Type B pancreatic cell (in vitro differentiated cells): ENCODE measurements around the gene EXOSC7. TPM values are rescaled to one million over a fixed set of nuclear protein-coding genes. Genes with fewer than 3 reads are reported as not detected.

Experiments used
- DNase-seq: peaks from one replicate; pipeline ENCODE4 v3.0.0; 2021; ENCODE audit warnings: mixed read lengths; ENCODE audit not compliant: unreplicated experiment; ENCODE audit errors: extremely low spot score
- H3K27ac Mint-ChIP-seq: 2 replicates; pipeline ENCODE4 v1.8.0; 2021; ENCODE audit warnings: mild to moderate bottlenecking, mixed read lengths
- H3K27me3 Mint-ChIP-seq: 2 replicates; pipeline ENCODE4 v1.8.0; 2021; ENCODE audit warnings: mixed read lengths
- H3K36me3 Mint-ChIP-seq: 2 replicates; pipeline ENCODE4 v1.8.0; 2021; ENCODE audit warnings: mixed read lengths
- H3K4me1 Mint-ChIP-seq: one replicate; pipeline ENCODE4 v1.8.0; 2021; ENCODE audit warnings: mixed read lengths; ENCODE audit not compliant: unreplicated experiment
- H3K4me3 Mint-ChIP-seq: 2 replicates; pipeline ENCODE4 v1.8.0; 2021; ENCODE audit warnings: mild to moderate bottlenecking, mixed read lengths
- H3K9me3 Mint-ChIP-seq: 2 replicates; pipeline ENCODE4 v1.8.0; 2021; ENCODE audit warnings: mixed read lengths
- total RNA-seq: library from RNA; stranded (reverse); gene quantifications from 2 replicates; pipeline ENCODE4 v1.2.1, GENCODE V29; 2021; ENCODE audit warnings: low replicate concordance
- TF ChIP-seq, protein P1 (sequence below): fragments of 200-600 bp; sonication (generic); conservative IDR thresholded peaks from 2 replicates; pipeline ENCODE4 v1.5.0; 2021; ENCODE audit warnings: antibody characterized with exemption, mild to moderate bottlenecking

EXOSC7 gene
- total RNA-seq, 1 donor from 2014 or later, result 49.7 TPM

DNA sequence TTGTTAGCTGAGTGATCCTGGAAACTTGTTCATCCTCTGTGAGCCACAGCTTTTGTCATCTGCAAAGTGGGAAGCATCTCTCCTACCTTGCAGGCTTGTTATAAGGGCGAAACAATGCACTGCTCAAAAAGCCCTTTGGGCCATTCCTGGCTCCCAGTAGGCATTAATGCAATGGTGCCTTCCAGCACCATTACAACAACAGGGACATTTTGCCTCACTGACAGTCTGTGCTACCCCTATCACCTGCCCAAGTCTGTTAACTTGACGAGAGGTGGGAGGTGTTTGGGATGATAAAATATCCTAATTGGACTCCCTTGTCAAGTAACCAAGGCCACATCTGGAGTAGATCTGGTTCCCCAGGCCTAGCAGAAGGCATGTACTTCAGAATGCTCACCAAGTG lies 44.3 kb upstream of the EXOSC7 start:
- peaks cover 24% of the 10 kb centered on the region for H3K36me3 Mint-ChIP-seq
- H3K4me1 Mint-ChIP-seq, result peaks cover 6% of the 10 kb centered on the region
- no peak overlapping the region for H3K4me3 Mint-ChIP-seq
- H3K27ac Mint-ChIP-seq, result no peak overlapping the region
- TF ChIP-seq, protein P1, sequence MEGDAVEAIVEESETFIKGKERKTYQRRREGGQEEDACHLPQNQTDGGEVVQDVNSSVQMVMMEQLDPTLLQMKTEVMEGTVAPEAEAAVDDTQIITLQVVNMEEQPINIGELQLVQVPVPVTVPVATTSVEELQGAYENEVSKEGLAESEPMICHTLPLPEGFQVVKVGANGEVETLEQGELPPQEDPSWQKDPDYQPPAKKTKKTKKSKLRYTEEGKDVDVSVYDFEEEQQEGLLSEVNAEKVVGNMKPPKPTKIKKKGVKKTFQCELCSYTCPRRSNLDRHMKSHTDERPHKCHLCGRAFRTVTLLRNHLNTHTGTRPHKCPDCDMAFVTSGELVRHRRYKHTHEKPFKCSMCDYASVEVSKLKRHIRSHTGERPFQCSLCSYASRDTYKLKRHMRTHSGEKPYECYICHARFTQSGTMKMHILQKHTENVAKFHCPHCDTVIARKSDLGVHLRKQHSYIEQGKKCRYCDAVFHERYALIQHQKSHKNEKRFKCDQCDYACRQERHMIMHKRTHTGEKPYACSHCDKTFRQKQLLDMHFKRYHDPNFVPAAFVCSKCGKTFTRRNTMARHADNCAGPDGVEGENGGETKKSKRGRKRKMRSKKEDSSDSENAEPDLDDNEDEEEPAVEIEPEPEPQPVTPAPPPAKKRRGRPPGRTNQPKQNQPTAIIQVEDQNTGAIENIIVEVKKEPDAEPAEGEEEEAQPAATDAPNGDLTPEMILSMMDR, result no peak
- no peaks in the 10 kb centered on the region for H3K9me3 Mint-ChIP-seq
- no peaks in the 10 kb centered on the region for H3K27me3 Mint-ChIP-seq
- no peak for DNase-seq

DNA sequence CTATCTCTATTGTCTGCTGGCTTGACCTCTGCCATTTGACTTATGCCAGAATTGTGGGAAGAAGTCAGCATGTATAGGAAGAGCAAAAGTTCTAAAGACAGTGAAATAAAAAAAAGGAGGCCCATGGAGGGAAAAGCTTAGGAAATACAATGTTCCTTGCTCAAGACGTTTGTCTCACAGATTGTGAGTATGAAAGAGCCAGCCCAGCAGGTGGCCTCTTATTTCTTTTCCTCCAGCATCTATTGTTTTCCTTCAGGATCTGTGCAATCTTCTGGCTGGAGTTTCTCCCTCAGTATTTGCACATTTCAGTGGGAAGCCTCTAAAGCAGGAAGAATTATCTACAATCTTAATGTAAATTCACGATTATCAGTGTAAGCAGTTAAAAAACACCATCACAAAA lies 43.8 kb upstream of the EXOSC7 start:
- Mint-ChIP-seq H3K4me1 (peaks cover 6% of the 10 kb centered on the region), H3K9me3 (no peaks in the 10 kb centered on the region), H3K27me3 (no peaks in the 10 kb centered on the region), H3K36me3 (peaks cover 20% of the 10 kb centered on the region), H3K4me3 (no peak overlapping the region), H3K27ac (no peak overlapping the region)
- TF ChIP-seq, protein P1, result no peak
- DNase-seq, result no peak

DNA sequence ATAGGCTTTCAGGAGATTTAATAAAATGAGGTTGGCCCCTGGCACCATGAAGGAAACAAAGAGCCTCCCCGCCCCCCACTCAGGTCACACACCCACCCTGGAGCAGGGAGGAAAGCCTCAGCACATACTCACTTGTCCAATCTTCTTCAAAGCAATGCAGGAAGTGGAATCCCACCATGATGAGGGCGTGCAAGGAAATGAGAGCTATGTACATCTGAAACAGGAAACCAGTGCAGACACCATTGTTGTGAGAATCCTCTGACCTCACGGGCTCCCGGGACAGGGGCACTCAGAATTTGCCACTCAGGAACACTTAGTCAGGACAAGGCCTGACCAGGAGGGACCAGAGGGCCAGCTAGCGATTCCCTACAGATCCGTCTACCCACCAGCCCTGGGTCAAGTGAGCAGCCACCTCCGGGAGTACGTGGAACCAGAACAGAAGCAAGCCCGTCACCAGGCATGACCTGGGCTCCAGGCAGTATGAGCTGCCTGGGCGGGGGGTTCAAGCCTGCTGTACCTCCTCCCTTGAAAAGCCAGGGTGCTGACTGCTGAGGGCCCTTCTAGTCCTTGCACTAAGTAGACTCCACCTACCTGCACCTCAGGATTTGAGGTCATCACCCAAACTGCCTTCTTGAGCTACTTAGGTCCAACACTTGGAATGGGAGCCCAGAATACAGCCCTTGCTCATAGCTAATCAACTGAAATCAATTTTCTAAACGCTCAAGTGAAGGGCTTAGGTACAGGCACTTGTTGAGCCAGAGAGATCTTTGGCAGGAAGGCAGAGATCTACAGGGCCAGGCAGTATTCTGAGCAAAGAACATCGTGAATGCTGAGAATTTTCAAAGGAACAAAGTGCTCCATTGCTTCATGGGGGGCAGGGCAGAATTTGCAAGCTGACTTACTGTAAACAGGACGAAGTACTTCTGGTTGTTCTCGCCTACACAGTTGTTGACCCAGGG lies 42.8 kb upstream of the EXOSC7 start:
- no peaks in the 10 kb centered on the region for H3K9me3 Mint-ChIP-seq
- peaks cover 6% of the 10 kb centered on the region for H3K4me1 Mint-ChIP-seq
- H3K36me3 Mint-ChIP-seq, result peaks cover 20% of the 10 kb centered on the region
- TF ChIP-seq, protein P1, result no peak
- H3K27me3 Mint-ChIP-seq, result no peaks in the 10 kb centered on the region
- no peak overlapping the region for H3K27ac Mint-ChIP-seq
- no peak for DNase-seq
- no peak overlapping the region for H3K4me3 Mint-ChIP-seq

DNA sequence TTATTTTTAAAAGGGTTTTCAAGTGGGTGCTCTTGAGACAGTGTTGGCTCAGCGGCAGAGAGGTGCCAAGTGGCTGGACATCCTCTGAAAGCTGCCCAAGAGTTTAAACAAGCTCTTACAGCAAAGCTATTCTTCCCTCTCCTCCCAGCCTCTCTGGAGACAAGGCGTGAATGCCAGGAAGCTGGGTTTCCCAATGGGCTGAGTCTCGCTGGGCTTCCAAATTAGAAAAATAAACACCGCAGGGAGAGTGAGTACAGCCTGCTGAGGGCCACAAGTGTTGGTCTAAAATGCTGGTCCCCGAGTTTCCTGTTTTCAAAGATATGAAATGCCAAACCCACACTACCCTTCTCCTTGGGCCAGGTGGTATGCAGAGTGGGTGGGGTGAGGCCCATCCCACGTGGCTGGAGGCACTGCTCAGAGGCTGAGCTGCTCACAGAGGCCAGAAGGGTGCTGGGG lies 36.4 kb upstream of the EXOSC7 start:
- Mint-ChIP-seq H3K27ac (no peak overlapping the region), H3K27me3 (no peaks in the 10 kb centered on the region), H3K4me3 (no peak overlapping the region), H3K9me3 (no peaks in the 10 kb centered on the region), H3K4me1 (no peaks in the 10 kb centered on the region), H3K36me3 (peaks cover 21% of the 10 kb centered on the region)
- DNase-seq, result no peak
- TF ChIP-seq, protein P1, result no peak

DNA sequence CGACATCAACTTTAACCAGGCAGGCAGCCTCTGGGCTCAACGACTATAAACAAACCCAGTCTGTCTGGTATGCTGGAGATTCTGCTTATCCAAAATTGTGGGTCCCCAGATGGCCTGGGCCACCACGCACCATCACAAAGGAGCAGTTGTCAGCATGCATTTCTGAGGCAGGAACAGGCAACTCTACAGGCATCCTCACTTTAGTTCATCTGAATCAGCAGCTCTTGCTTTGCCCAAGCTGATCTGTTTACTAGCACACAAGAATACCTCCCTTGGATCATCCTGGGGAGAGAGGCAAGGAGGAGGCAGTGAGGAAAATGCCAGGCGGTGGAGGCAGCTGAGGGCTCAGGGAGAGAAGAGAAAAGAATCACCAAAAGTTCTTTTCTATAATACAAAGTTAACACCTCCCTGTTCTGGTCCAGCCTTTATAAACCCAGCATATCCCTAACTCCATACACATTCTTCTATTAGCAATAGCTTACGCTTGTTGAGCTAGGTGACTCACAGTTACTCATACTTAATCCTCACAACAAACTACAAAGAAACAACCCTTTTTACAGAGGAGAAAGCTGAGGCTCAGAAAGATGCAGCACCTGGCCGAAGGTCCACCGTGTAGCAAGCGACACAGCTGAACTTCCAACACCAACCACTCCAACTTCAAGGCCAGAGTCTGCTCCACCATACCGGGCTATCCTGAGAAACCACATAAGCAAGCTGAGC lies 33.7 kb upstream of the EXOSC7 start:
- no peaks in the 10 kb centered on the region for H3K4me1 Mint-ChIP-seq
- no peaks in the 10 kb centered on the region for H3K27me3 Mint-ChIP-seq
- no peak overlapping the region for H3K4me3 Mint-ChIP-seq
- H3K27ac Mint-ChIP-seq, result no peak overlapping the region
- TF ChIP-seq, protein P1, result no peak
- no peak for DNase-seq
- peaks cover 13% of the 10 kb centered on the region for H3K36me3 Mint-ChIP-seq
- H3K9me3 Mint-ChIP-seq, result no peaks in the 10 kb centered on the region
